ENCODE results near the gene ATP6V1C2.
"Not testable (repeated sequence)": the region's sequence is repeated elsewhere in the genome, so short reads cannot be mapped to it uniquely, and the experiment has no call there.

ATP6V1C2 gene

DNA sequence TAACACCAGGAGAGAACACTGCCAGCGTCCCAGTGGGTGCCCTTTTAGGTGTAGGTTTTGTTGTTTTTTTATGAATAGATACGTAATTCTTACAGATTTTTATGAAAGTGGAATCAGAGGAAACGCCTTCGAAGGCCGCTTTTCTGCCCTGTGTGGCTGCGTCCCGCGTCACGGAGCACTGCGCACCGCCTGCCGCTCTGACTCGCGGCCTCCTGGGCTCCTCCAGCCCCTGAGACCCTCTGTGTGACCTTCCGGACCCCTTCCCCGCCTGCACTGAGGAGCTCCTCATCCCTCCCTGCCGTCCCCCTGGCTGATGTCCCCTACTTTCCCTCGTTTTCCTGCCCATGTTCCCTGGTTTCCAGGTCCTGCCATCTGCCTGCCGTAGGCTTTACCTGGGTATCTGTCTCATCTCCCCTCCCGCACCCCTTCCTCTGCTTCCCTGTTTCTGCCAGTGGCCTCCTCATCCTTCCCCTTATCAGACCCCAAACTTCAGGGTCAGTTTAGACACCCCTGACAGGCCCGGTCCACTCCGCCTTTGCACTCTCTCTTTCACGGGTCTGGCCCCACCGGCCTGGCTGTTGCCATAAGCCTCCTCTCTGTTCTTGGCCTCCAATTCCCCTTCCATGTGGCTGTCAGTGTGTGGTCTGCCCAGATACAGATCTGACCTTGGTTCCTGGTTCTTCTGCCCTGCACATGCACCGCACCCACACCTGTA is 58.5 kb downstream of the ATP6V1C2 start:
- Histone ChIP-seq H3K79me2 (ENCODE audit: insufficient read depth, low read length) (no peaks in the 10 kb centered on the region), H3F3A (ENCODE audit: low read depth) (no peaks in the 10 kb centered on the region), H3K9ac (ENCODE audit: low read depth, low read length, poor library complexity, severe bottlenecking) (no peak overlapping the region), H3K36me3 (ENCODE audit: insufficient read depth, low read length) (peaks cover 67% of the 10 kb centered on the region; the same call in 1 of the 2 replicates), H3K4me3 (ENCODE audit: low read length, poor library complexity, severe bottlenecking) (no peak overlapping the region), H3K9me2 (replicated peaks; ENCODE audit: low read depth, low read length) (no peaks in the 10 kb centered on the region), H3K27me3 (ENCODE audit: insufficient read depth, low read length, poor library complexity, severe bottlenecking) (no peaks in the 10 kb centered on the region), H3K9me3 (ENCODE audit: insufficient read depth, low read depth, low read length) (no peaks in the 10 kb centered on the region), H4K20me1 (ENCODE audit: insufficient read depth, low read length, poor library complexity, severe bottlenecking) (no peaks in the 10 kb centered on the region), H3K4me2 (ENCODE audit: low read depth, low read length, poor library complexity, severe bottlenecking) (no peak overlapping the region), H2AFZ (ENCODE audit: low read length) (no peak overlapping the region), H3K4me1 (ENCODE audit: insufficient read depth, low read length, poor library complexity, severe bottlenecking) (no peaks in the 10 kb centered on the region)
- no peak for TF ChIP-seq EZH2phosphoT487 (IDR thresholded peaks at IDR 0.05; ENCODE audit: borderline replicate concordance)
- TF ChIP-seq, protein P1, sequence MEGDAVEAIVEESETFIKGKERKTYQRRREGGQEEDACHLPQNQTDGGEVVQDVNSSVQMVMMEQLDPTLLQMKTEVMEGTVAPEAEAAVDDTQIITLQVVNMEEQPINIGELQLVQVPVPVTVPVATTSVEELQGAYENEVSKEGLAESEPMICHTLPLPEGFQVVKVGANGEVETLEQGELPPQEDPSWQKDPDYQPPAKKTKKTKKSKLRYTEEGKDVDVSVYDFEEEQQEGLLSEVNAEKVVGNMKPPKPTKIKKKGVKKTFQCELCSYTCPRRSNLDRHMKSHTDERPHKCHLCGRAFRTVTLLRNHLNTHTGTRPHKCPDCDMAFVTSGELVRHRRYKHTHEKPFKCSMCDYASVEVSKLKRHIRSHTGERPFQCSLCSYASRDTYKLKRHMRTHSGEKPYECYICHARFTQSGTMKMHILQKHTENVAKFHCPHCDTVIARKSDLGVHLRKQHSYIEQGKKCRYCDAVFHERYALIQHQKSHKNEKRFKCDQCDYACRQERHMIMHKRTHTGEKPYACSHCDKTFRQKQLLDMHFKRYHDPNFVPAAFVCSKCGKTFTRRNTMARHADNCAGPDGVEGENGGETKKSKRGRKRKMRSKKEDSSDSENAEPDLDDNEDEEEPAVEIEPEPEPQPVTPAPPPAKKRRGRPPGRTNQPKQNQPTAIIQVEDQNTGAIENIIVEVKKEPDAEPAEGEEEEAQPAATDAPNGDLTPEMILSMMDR (conservative IDR thresholded peaks at IDR 0.05; ENCODE audit: low read length) = no peak

GRCh38 chr2:10780491-10780820 is 59.0 kb downstream of the ATP6V1C2 start:
- Histone ChIP-seq H3K36me3 (ENCODE audit: insufficient read depth, low read length) (peaks cover 72% of the 10 kb centered on the region; the same call in 1 of the 2 replicates), H4K20me1 (ENCODE audit: insufficient read depth, low read length, poor library complexity, severe bottlenecking) (peaks cover 5% of the 10 kb centered on the region), H3K4me3 (ENCODE audit: low read length, poor library complexity, severe bottlenecking) (no peak overlapping the region), H3K4me1 (ENCODE audit: insufficient read depth, low read length, poor library complexity, severe bottlenecking) (no peaks in the 10 kb centered on the region), H3K9me3 (ENCODE audit: insufficient read depth, low read depth, low read length) (no peaks in the 10 kb centered on the region), H3K79me2 (ENCODE audit: insufficient read depth, low read length) (no peaks in the 10 kb centered on the region), H3K9me2 (replicated peaks; ENCODE audit: low read depth, low read length) (no peaks in the 10 kb centered on the region), H3K4me2 (ENCODE audit: low read depth, low read length, poor library complexity, severe bottlenecking) (no peak overlapping the region), H2AFZ (ENCODE audit: low read length) (no peak overlapping the region), H3F3A (ENCODE audit: low read depth) (no peaks in the 10 kb centered on the region), H3K9ac (ENCODE audit: low read depth, low read length, poor library complexity, severe bottlenecking) (no peak overlapping the region), H3K27me3 (ENCODE audit: insufficient read depth, low read length, poor library complexity, severe bottlenecking) (no peaks in the 10 kb centered on the region)
- TF ChIP-seq, protein P1 (conservative IDR thresholded peaks at IDR 0.05; ENCODE audit: low read length) = no peak
- no peak for TF ChIP-seq EZH2phosphoT487 (IDR thresholded peaks at IDR 0.05; ENCODE audit: borderline replicate concordance)

DNA sequence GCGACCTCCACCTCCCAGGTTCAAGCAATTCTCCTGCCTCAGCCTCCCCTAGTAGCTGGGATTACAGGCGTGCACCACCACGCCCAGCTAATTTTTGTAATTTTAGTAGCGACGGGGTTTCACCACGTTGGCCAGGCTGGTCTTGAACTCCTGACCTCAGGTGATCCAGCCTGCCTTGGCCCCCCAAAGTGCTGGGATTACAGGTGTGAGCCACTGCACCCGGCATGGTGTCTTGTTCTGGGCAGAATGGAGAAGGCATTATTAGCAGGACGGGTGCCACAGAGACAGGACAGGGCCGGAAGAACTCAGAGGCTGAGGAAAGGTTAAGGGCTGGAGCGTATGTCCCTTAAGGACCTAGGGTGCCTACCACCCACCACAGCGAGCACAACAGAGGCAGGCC is 59.4 kb downstream of the ATP6V1C2 start:
- H3K4me3 ChIP-seq (ENCODE audit: low read length, poor library complexity, severe bottlenecking); H3K9me3 ChIP-seq (ENCODE audit: insufficient read depth, low read depth, low read length); H3F3A ChIP-seq (ENCODE audit: low read depth); H4K20me1 ChIP-seq (ENCODE audit: insufficient read depth, low read length, poor library complexity, severe bottlenecking); H3K4me1 ChIP-seq (ENCODE audit: insufficient read depth, low read length, poor library complexity, severe bottlenecking); H3K9ac ChIP-seq (ENCODE audit: low read depth, low read length, poor library complexity, severe bottlenecking); H3K27me3 ChIP-seq (ENCODE audit: insufficient read depth, low read length, poor library complexity, severe bottlenecking); H3K79me2 ChIP-seq (ENCODE audit: insufficient read depth, low read length); H3K4me2 ChIP-seq (ENCODE audit: low read depth, low read length, poor library complexity, severe bottlenecking); H2AFZ ChIP-seq (ENCODE audit: low read length); H3K9me2 ChIP-seq (replicated peaks; ENCODE audit: low read depth, low read length): not testable (repeated sequence)
- H3K36me3 ChIP-seq (ENCODE audit: insufficient read depth, low read length) = peaks cover 76% of the 10 kb centered on the region; the same call in 1 of the 2 replicates

DNA sequence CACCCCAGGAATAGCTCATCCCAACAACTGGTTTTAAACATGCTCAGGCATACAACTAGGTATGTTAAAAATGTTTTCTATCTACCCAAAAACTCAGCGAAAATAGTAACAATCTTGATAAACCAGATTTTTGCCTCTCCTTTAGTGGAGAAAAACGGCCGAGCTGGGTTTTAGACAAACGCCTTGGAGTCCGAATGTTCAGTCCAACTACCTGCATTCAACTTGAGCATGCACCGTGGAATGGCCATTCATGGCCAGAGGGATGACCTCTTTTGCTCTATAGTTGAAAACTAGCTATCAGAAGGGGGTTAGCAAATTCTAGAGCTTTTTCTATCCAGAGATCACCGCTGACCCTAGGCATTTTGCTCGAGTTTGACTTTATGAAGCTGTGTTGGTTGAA is 60.3 kb downstream of the ATP6V1C2 start:
- Histone ChIP-seq H3F3A (ENCODE audit: low read depth) (no peaks in the 10 kb centered on the region), H3K36me3 (ENCODE audit: insufficient read depth, low read length) (peaks cover 83% of the 10 kb centered on the region), H3K4me2 (ENCODE audit: low read depth, low read length, poor library complexity, severe bottlenecking) (no peak overlapping the region), H3K9me2 (replicated peaks; ENCODE audit: low read depth, low read length) (no peaks in the 10 kb centered on the region), H3K27me3 (ENCODE audit: insufficient read depth, low read length, poor library complexity, severe bottlenecking) (no peaks in the 10 kb centered on the region), H3K4me1 (ENCODE audit: insufficient read depth, low read length, poor library complexity, severe bottlenecking) (no peaks in the 10 kb centered on the region), H2AFZ (ENCODE audit: low read length) (no peak overlapping the region), H3K9me3 (ENCODE audit: insufficient read depth, low read depth, low read length) (no peaks in the 10 kb centered on the region), H3K4me3 (ENCODE audit: low read length, poor library complexity, severe bottlenecking) (no peak overlapping the region), H3K9ac (ENCODE audit: low read depth, low read length, poor library complexity, severe bottlenecking) (no peak overlapping the region), H3K79me2 (ENCODE audit: insufficient read depth, low read length) (no peaks in the 10 kb centered on the region), H4K20me1 (ENCODE audit: insufficient read depth, low read length, poor library complexity, severe bottlenecking) (peaks cover 5% of the 10 kb centered on the region)
- TF ChIP-seq, protein P1 (conservative IDR thresholded peaks at IDR 0.05; ENCODE audit: low read length) = no peak
- no peak for TF ChIP-seq EZH2phosphoT487 (IDR thresholded peaks at IDR 0.05; ENCODE audit: borderline replicate concordance)
